GM13976 (cell line): Measurements from ENCODE around the gene GPNMB.

Experiments
- DNase-seq: peaks from one replicate; pipeline ENCODE4 v3.0.0; 2012; ENCODE audit warnings: low spot score
- in situ Hi-C: fragments of 300-500 bp; cut with MboI; formaldehyde crosslinking; loops from one replicate; pipeline ENCODE4 v1.12.0; 2022; ENCODE audit warnings: low sequenced_read_pairs, mixed read lengths, inconsistent platforms; ENCODE audit not compliant: unreplicated experiment
- TF ChIP-seq, protein P1 (sequence below): IDR thresholded peaks from 2 replicates; pipeline ENCODE4 v1.5.1; 2012; ENCODE audit warnings: borderline replicate concordance, mild to moderate bottlenecking; ENCODE audit not compliant: insufficient read depth; ENCODE audit errors: extremely low read depth, missing control alignments, control extremely low read depth

The GPNMB gene

GRCh38 chr7:23237000-23237399 is 9.6 kb upstream of the GPNMB start:
- DNase-seq = no peak
- in situ Hi-C loops = no loop called here
- TF ChIP-seq, protein P1, sequence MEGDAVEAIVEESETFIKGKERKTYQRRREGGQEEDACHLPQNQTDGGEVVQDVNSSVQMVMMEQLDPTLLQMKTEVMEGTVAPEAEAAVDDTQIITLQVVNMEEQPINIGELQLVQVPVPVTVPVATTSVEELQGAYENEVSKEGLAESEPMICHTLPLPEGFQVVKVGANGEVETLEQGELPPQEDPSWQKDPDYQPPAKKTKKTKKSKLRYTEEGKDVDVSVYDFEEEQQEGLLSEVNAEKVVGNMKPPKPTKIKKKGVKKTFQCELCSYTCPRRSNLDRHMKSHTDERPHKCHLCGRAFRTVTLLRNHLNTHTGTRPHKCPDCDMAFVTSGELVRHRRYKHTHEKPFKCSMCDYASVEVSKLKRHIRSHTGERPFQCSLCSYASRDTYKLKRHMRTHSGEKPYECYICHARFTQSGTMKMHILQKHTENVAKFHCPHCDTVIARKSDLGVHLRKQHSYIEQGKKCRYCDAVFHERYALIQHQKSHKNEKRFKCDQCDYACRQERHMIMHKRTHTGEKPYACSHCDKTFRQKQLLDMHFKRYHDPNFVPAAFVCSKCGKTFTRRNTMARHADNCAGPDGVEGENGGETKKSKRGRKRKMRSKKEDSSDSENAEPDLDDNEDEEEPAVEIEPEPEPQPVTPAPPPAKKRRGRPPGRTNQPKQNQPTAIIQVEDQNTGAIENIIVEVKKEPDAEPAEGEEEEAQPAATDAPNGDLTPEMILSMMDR = no peak

GRCh38 chr7:23238983-23239652 is 7.5 kb upstream of the GPNMB start:
- TF ChIP-seq, protein P1 = no peak
- in situ Hi-C loops = no loop called here
- DNase-seq = no peak

GRCh38 chr7:23239698-23240097 is 6.9 kb upstream of the GPNMB start:
- TF ChIP-seq, protein P1 = no peak
- in situ Hi-C loops = no loop called here
- DNase-seq = no peak

GRCh38 chr7:23242321-23242720 is 4.3 kb upstream of the GPNMB start:
- DNase-seq = peak; percentile 53
- in situ Hi-C loops = no loop called here
- TF ChIP-seq, protein P1 = no peak

DNA sequence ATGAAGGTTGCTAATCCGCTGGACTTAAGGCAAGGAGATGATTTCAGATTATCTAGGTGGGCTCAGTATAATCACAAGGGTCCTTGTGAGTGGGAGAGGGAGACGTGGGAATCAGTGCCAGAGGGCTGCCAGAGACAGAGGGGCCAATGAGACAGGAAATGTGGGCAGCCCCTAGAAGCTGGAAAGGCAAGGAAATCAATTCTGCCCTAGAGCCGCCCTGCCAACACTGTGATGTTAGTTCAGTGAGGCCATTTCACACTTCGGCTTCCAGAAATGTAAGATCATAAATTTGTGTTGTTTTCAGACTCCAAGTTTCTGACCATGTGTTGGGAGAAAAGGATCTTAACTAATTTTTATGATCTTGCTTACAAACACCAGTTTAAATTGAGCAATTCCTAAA is 3.6 kb upstream of the GPNMB start:
- no peak for DNase-seq
- TF ChIP-seq, protein P1 = no peak
- in situ Hi-C loops = no loop called here

GRCh38 chr7:23247046-23247602 is 549 bp downstream of the GPNMB start:
- TF ChIP-seq, protein P1 = no peak
- no peak for DNase-seq
- in situ Hi-C loops = no loop called here
